AG09319 (cell line): ENCODE results near the gene C16orf95.

Experiments
- DNase-seq: peaks from one replicate; pipeline ENCODE4 v3.0.0-alpha.2; 2010; ENCODE audit warnings: low read depth; ENCODE audit errors: extremely low read depth
- TF ChIP-seq, protein P1 (sequence below): IDR thresholded peaks from 2 replicates; pipeline ENCODE4 v1.5.1; 2011; ENCODE audit warnings: low read depth, mild to moderate bottlenecking, inconsistent platforms, low read length, moderate library complexity

Gene C16orf95

GRCh38 chr16:87345726-87346424 is 28.7 kb upstream of the C16orf95 start:
- no peak for DNase-seq
- TF ChIP-seq, protein P1, sequence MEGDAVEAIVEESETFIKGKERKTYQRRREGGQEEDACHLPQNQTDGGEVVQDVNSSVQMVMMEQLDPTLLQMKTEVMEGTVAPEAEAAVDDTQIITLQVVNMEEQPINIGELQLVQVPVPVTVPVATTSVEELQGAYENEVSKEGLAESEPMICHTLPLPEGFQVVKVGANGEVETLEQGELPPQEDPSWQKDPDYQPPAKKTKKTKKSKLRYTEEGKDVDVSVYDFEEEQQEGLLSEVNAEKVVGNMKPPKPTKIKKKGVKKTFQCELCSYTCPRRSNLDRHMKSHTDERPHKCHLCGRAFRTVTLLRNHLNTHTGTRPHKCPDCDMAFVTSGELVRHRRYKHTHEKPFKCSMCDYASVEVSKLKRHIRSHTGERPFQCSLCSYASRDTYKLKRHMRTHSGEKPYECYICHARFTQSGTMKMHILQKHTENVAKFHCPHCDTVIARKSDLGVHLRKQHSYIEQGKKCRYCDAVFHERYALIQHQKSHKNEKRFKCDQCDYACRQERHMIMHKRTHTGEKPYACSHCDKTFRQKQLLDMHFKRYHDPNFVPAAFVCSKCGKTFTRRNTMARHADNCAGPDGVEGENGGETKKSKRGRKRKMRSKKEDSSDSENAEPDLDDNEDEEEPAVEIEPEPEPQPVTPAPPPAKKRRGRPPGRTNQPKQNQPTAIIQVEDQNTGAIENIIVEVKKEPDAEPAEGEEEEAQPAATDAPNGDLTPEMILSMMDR = no peak

DNA sequence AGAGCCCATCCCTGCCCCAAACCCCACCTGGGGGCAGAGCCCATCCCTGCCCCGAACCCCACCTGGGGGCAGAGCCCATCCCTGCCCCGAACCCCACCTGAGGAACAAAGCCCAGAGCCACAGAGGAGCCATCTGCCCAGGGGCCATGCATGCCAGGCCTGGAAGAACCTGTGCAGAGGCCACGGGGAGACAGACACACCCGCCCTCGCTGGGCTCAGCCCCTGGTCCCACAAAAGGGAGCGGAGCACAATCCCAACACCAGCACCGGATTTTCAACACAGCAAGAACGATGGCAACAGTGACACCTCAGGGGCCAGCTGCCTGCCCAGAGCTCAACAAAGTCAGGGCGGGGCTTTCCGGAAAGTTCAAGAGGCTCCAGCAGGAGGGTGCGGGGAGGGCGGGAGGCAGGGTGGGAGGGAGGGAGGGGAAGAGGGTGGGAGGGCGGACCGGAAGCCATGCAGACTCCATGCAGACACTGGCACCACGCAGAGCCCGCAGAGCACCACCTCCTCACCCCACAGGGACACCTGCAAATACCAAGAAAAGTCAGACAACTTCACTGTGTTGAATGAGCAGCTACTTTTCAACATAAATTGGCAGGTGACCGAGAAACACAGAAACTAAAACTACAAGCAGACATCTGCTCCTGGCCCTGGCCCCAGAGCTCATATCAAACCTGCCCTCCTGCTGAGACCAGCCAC is 27.9 kb upstream of the C16orf95 start:
- DNase-seq = no peak
- TF ChIP-seq, protein P1 = no peak

DNA sequence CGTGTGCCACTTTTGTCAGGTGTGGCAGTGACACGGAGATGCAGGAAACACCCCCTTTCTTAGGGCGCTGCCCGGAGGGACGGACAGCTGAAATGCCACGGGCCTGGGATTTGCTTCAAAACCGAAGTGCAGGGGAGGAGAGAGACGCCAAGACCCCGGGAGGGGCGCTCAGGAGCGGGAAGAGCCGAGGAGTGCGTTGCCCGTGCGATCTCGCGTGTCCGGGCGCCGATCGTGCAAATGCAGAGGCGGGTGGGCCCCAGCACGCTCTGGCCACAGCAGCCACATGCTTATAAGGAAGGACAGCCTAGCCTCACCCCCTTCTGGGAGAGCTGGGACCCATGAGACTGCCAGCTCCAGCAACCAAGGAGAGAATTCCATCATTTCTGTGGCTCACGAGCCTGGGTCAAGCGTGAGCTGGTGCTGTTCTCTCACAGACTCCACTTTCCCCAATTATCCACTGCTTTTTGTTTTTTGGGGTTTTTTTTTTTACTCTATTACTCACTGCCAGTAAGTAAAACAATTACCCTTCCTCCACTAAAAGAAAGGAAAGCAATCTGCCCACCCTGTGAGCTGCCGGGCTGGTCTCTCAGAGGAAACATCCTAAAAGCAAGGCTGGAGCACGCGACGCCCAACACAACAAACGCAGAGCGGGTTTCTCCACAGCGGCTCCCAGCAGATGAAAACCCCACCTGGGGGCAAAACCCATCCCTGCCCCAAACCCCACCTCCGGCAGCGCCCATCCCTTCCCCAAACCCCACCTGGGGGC is 27.2 kb upstream of the C16orf95 start:
- TF ChIP-seq, protein P1 = no peak

GRCh38 chr16:87343753-87344050 is 26.5 kb upstream of the C16orf95 start:
- no peak for DNase-seq
- TF ChIP-seq, protein P1 = no peak

More for the DNA sequence above, 27.2 kb upstream of the C16orf95 start:
- DNase-seq = no peak

GRCh38 chr16:87342978-87343752 is 26.0 kb upstream of the C16orf95 start:
- TF ChIP-seq, protein P1 = no peak
- DNase-seq = no peak

GRCh38 chr16:87342504-87342903 is 25.3 kb upstream of the C16orf95 start:
- no peak for DNase-seq
- TF ChIP-seq, protein P1 = no peak
